Measurements from ENCODE around the gene PIK3R1. TPM values are rescaled to one million over a fixed set of nuclear protein-coding genes. Genes with fewer than 3 reads are reported as not detected.

The PIK3R1 gene
- total and polyA plus RNA-seq, 4 donors, result 22.6 to 123 (median 47.3) TPM

DNA sequence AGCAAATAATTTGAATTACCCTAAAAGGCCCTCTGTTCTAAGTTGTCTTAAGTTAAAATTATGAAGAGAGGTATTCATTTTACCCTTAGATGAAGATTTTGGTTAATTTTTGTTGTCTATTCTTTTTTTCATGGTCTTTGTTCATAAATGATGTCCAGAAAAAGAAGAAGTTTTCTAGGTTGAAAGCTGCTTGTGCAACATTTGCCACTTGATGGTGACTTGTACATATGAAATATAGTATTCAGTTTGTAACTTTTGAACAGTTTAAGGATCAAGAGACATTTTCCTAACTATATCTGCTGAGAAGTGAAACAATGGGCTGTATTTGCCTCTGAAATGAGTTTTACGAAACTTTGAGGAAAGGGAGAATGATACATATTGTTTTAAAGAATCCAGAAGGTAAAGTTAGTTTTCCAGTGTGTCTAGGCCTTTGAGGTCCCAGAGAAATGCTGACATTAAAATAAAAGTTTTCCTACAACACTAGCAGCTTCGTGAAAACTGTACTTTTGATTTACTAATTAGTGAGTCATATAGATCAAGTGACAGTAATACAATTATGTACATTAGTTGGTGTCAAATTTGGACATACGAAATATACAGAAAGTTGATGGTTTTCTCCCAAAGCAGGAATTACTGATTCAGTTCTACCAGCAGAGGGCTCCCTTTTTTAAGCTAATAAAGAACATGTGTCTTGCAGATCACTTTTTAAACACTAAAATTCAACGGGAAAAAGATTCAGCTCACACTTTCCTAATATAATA, 70.5 kb downstream of the PIK3R1 start:
- H3K27me3 ChIP-seq (ENCODE audit: control insufficient read depth in 4 of 4, insufficient read depth in 4 of 4, low read length in 3 of 4), result no peaks in the 10 kb centered on the region
- 19% methylated on average over 4 of the region's 4 CpGs for WGBS
- peak overlapping the region; percentile 3 to 77 for H3K9ac ChIP-seq (ENCODE audit: low read depth in 1 of 2, low read length in 2 of 2)
- no peaks in the 10 kb centered on the region for H3K9me3 ChIP-seq (ENCODE audit: control insufficient read depth in 4 of 4, low read length in 3 of 4)
- peak overlapping the region; percentile 56 to 94 for H3K27ac ChIP-seq (ENCODE audit: low read depth in 1 of 2, low read length in 2 of 2)
- no peak overlapping the region for H3K4me3 ChIP-seq (ENCODE audit: low read depth in 1 of 3, low read length in 3 of 3)
- TF ChIP-seq RXRA (IDR thresholded peaks at IDR 0.05), result no peak
- TF ChIP-seq, protein P1, sequence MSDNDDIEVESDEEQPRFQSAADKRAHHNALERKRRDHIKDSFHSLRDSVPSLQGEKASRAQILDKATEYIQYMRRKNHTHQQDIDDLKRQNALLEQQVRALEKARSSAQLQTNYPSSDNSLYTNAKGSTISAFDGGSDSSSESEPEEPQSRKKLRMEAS (IDR thresholded peaks at IDR 0.05), result peak; percentile 16
- no peak for TF ChIP-seq GABPA (IDR thresholded peaks at IDR 0.05 in 1 of 2, conservative IDR thresholded peaks at IDR 0.05 in 1 of 2)
- TF ChIP-seq NR2F2 (IDR thresholded peaks at IDR 0.05), result no peak
- no peak for TF ChIP-seq EGR1 (IDR thresholded peaks at IDR 0.05; ENCODE audit: low read depth in 2 of 2)
- no peak for TF ChIP-seq SP1 (IDR thresholded peaks at IDR 0.05)
- peak; percentile 78 to 87 for TF ChIP-seq RAD21 (IDR thresholded peaks at IDR 0.05)
- no peak for TF ChIP-seq FOXA1 (IDR thresholded peaks at IDR 0.05)
- TF ChIP-seq, protein P2, sequence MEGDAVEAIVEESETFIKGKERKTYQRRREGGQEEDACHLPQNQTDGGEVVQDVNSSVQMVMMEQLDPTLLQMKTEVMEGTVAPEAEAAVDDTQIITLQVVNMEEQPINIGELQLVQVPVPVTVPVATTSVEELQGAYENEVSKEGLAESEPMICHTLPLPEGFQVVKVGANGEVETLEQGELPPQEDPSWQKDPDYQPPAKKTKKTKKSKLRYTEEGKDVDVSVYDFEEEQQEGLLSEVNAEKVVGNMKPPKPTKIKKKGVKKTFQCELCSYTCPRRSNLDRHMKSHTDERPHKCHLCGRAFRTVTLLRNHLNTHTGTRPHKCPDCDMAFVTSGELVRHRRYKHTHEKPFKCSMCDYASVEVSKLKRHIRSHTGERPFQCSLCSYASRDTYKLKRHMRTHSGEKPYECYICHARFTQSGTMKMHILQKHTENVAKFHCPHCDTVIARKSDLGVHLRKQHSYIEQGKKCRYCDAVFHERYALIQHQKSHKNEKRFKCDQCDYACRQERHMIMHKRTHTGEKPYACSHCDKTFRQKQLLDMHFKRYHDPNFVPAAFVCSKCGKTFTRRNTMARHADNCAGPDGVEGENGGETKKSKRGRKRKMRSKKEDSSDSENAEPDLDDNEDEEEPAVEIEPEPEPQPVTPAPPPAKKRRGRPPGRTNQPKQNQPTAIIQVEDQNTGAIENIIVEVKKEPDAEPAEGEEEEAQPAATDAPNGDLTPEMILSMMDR (IDR thresholded peaks at IDR 0.05; ENCODE audit: low read depth, low read length, missing input control), result peak; percentile 62
- H3K4me1 ChIP-seq (ENCODE audit: control insufficient read depth in 4 of 4, insufficient read depth in 4 of 4, low read length in 3 of 4), result peaks cover 11 to 80% (median 73%) of the 10 kb centered on the region in 4 donors
- H3K36me3 ChIP-seq (ENCODE audit: control insufficient read depth in 4 of 4, insufficient read depth in 3 of 4, low read depth in 1 of 4, low read length in 3 of 4), result peaks cover 5 to 31% (median 22%) of the 10 kb centered on the region in 4 donors
- DNase-seq (ENCODE audit: low spot score), result no peak

DNA sequence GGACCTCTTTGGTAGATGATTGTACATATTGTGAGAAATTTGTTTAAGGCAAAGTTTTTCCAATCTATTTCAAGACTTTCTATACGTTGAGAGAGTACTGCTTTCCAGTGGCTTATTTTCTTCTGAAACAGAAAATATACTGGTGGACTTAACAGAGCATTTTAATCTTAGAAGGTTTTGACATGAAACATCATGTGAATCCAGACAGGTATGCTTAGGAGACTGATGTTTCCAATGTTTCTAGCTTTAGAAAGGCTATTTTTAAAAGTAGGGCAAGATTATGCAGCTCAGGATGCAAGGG, 71.0 kb downstream of the PIK3R1 start:
- TF ChIP-seq NR2F2 (IDR thresholded peaks at IDR 0.05) (no peak), FOXA2 (IDR thresholded peaks at IDR 0.05) (no peak), RXRA (IDR thresholded peaks at IDR 0.05) (no peak), HNF4A (conservative IDR thresholded peaks at IDR 0.05) (no peak), TAF1 (conservative IDR thresholded peaks at IDR 0.05) (no peak), RAD21 (IDR thresholded peaks at IDR 0.05) (no peak), HNF4G (IDR thresholded peaks at IDR 0.05) (no peak), ATF3 (IDR thresholded peaks at IDR 0.05) (no peak)
- TF ChIP-seq, protein P1 (IDR thresholded peaks at IDR 0.05), result no peak
- TF ChIP-seq, protein P2 (IDR thresholded peaks at IDR 0.05; ENCODE audit: low read depth, low read length, missing input control), result no peak
- Histone ChIP-seq H3K27me3 (ENCODE audit: control insufficient read depth in 4 of 4, insufficient read depth in 4 of 4, low read length in 3 of 4) (no peaks in the 10 kb centered on the region), H3K4me3 (ENCODE audit: low read depth in 1 of 3, low read length in 3 of 3) (no peak overlapping the region), H3K27ac (ENCODE audit: low read depth in 1 of 2, low read length in 2 of 2) (peak overlapping the region; percentile 4 to 94), H3K9me3 (ENCODE audit: control insufficient read depth in 4 of 4, low read length in 3 of 4) (no peaks in the 10 kb centered on the region), H3K9ac (ENCODE audit: low read depth in 1 of 2, low read length in 2 of 2) (peak overlapping the region in 1 of 2 donors; percentile 3), H3K36me3 (ENCODE audit: control insufficient read depth in 4 of 4, insufficient read depth in 3 of 4, low read depth in 1 of 4, low read length in 3 of 4) (peaks cover 5 to 26% (median 18%) of the 10 kb centered on the region in 4 donors), H3K4me1 (ENCODE audit: control insufficient read depth in 4 of 4, insufficient read depth in 4 of 4, low read length in 3 of 4) (peaks cover 11 to 80% (median 69%) of the 10 kb centered on the region in 4 donors)
- no peak for DNase-seq (ENCODE audit: low spot score)
- 26% methylated on average over 1 of the region's 1 CpG for WGBS
